HG03460 (cell line): Measurements from ENCODE around the gene ANKRD63.

Experiments
- ATAC-seq: cut with Tn5 transposase; IDR thresholded peaks from one replicate; pipeline ENCODE4 v1.9.1; 2021; ENCODE audit not compliant: unreplicated experiment

ANKRD63 gene

GRCh38 chr15:40295877-40296560, 13.2 kb upstream of the ANKRD63 start:
- ATAC-seq = no peak

GRCh38 chr15:40295297-40295696, 12.4 kb upstream of the ANKRD63 start:
- no peak for ATAC-seq

GRCh38 chr15:40293905-40294895, 11.3 kb upstream of the ANKRD63 start:
- ATAC-seq = no peak

- ATAC-seq = no peak
Measured at GRCh38 chr15:40293006-40293405, 10.1 kb upstream of the ANKRD63 start.

- ATAC-seq = no peak
Measured at GRCh38 chr15:40292246-40292645, 9.4 kb upstream of the ANKRD63 start.

- no peak for ATAC-seq
Measured at GRCh38 chr15:40290918-40291574, 8.2 kb upstream of the ANKRD63 start.

GRCh38 chr15:40290545-40290917, 7.7 kb upstream of the ANKRD63 start:
- ATAC-seq = no peak

GRCh38 chr15:40289140-40289775, 6.4 kb upstream of the ANKRD63 start:
- ATAC-seq = no peak

GRCh38 chr15:40287968-40288367, 5.1 kb upstream of the ANKRD63 start:
- ATAC-seq = no peak

GRCh38 chr15:40287505-40287904, 4.6 kb upstream of the ANKRD63 start:
- no peak for ATAC-seq

GRCh38 chr15:40286794-40287193, 3.9 kb upstream of the ANKRD63 start:
- no peak for ATAC-seq

- ATAC-seq = no peak
Measured at GRCh38 chr15:40286061-40286532, 3.2 kb upstream of the ANKRD63 start.

GRCh38 chr15:40285554-40286011, 2.7 kb upstream of the ANKRD63 start:
- no peak for ATAC-seq

- ATAC-seq = no peak
Measured at GRCh38 chr15:40285151-40285550, 2.3 kb upstream of the ANKRD63 start.

GRCh38 chr15:40283615-40284300, 894 bp upstream of the ANKRD63 start:
- ATAC-seq = no peak

GRCh38 chr15:40282147-40282868, 556 bp downstream of the ANKRD63 start:
- ATAC-seq = no peak

- no peak for ATAC-seq
Measured at GRCh38 chr15:40281801-40282146, 1.1 kb downstream of the ANKRD63 start.

GRCh38 chr15:40281057-40281800, 1.6 kb downstream of the ANKRD63 start:
- ATAC-seq = no peak
